Hematopoietic multipotent progenitor cell treated with erythropoietin and hydrocortisone succinate and interleukin-3 and kit ligand, for 6 days (in vitro differentiated cells): ENCODE measurements around the gene EML1.
A peak's percentile ranks its signal among the peaks of the same experiment; 100 is the strongest.
"Not testable (repeated sequence)": the region's sequence is repeated elsewhere in the genome, so short reads cannot be mapped to it uniquely, and the experiment has no call there.

Experiments used
- DNase-seq: peaks from one replicate; pipeline ENCODE4 v3.0.0-alpha.2; 2015

Gene EML1

GRCh38 chr14:99755629-99756603 lies 37.3 kb upstream of the EML1 start:
- no peak for DNase-seq

- DNase-seq, result no peak
Measured at GRCh38 chr14:99756796-99757195, 36.4 kb upstream of the EML1 start.

GRCh38 chr14:99757331-99758070 lies 35.7 kb upstream of the EML1 start:
- DNase-seq, result no peak

- no peak for DNase-seq
Measured at GRCh38 chr14:99758121-99758821, 34.9 kb upstream of the EML1 start.

- DNase-seq, result no peak
Measured at GRCh38 chr14:99758872-99759545, 34.2 kb upstream of the EML1 start.

GRCh38 chr14:99759546-99759925 lies 33.7 kb upstream of the EML1 start:
- DNase-seq, result no peak

GRCh38 chr14:99760817-99761216 lies 32.4 kb upstream of the EML1 start:
- no peak for DNase-seq

- not testable (repeated sequence) for DNase-seq
Measured at GRCh38 chr14:99762911-99763310, 30.3 kb upstream of the EML1 start.

GRCh38 chr14:99763527-99764221 lies 29.5 kb upstream of the EML1 start:
- no peak for DNase-seq

- DNase-seq, result no peak
Measured at GRCh38 chr14:99764222-99764706, 28.9 kb upstream of the EML1 start.

GRCh38 chr14:99768381-99768780 lies 24.8 kb upstream of the EML1 start:
- DNase-seq, result no peak

GRCh38 chr14:99769123-99769522 lies 24.1 kb upstream of the EML1 start:
- no peak for DNase-seq

GRCh38 chr14:99769799-99770198 lies 23.4 kb upstream of the EML1 start:
- DNase-seq, result no peak

- no peak for DNase-seq
Measured at GRCh38 chr14:99772371-99773283, 20.6 kb upstream of the EML1 start.

GRCh38 chr14:99773521-99774497 lies 19.4 kb upstream of the EML1 start:
- no peak for DNase-seq

GRCh38 chr14:99774556-99775307 lies 18.5 kb upstream of the EML1 start:
- peak; percentile 42 for DNase-seq

- no peak for DNase-seq
Measured at GRCh38 chr14:99775351-99775750, 17.9 kb upstream of the EML1 start.

- no peak for DNase-seq
Measured at GRCh38 chr14:99777951-99778350, 15.3 kb upstream of the EML1 start.

- DNase-seq, result no peak
Measured at GRCh38 chr14:99779751-99780150, 13.5 kb upstream of the EML1 start.
